Breast epithelium (tissue), 4 donors: Measurements from ENCODE around the gene GBF1. TPM values are rescaled to one million over a fixed set of nuclear protein-coding genes. Genes with fewer than 3 reads are reported as not detected.

Experiments
- DNase-seq, 2 donors: peaks; one replicate each; pipeline ENCODE4 v3.0.0-alpha.2; 2019; ENCODE audit warnings: low spot score in 2 of 2
- H3K27ac ChIP-seq, 2 donors: fragments of 200-600 bp; sonication (generic) in 1 of 2; one replicate each; pipeline ENCODE4 v1.5.1; 2016 to 2019; ENCODE audit warnings: mild to moderate bottlenecking in 1 of 2
- H3K27me3 ChIP-seq, 2 donors: fragments of 200-600 bp; sonication (generic) in 1 of 2; one replicate each; pipeline versions ENCODE4 v1.5.1 to v1.6.0; 2017 to 2019; ENCODE audit warnings: control low read depth in 1 of 2, mild to moderate bottlenecking in 1 of 2
- H3K36me3 ChIP-seq: fragments of 200-600 bp; one replicate; pipeline ENCODE4 v1.5.1; 2019
- H3K4me1 ChIP-seq, 2 donors: fragments of 200-600 bp; sonication (generic); one replicate each; pipeline ENCODE4 v1.5.1; 2016 to 2019; ENCODE audit warnings: control low read depth in 1 of 2
- H3K4me3 ChIP-seq, 3 donors: fragments of 200-600 bp; sonication (generic); 1 replicate in 2 of 3; 2 replicates in 1 of 3; pipeline ENCODE4 v1.5.1; 2016 to 2019; ENCODE audit warnings: mild to moderate bottlenecking in 3 of 3, moderate library complexity in 2 of 3
- H3K9me3 ChIP-seq, 2 donors: fragments of 200-600 bp; sonication (generic) in 1 of 2; one replicate each; pipeline ENCODE4 v1.5.1; 2016 to 2019; ENCODE audit warnings: control low read depth in 1 of 2
- POLR2A ChIP-seq: fragments of 450-650 bp; IDR thresholded peaks from one replicate; pipeline ENCODE4 v1.6.1; 2016; ENCODE audit warnings: antibody characterized with exemption, mild to moderate bottlenecking, moderate library complexity
- POLR2AphosphoS5 ChIP-seq, 3 donors: sonication (generic); formaldehyde crosslinking; IDR thresholded peaks; one replicate each; pipeline ENCODE4 v1.6.1; 2017; ENCODE audit warnings: antibody characterized with exemption in 3 of 3
- intact Hi-C: fragments of 100-400 bp; cut with DNase I; formaldehyde crosslinking; loops from one replicate; pipeline ENCODE4 v1.15.1; 2023; ENCODE audit warnings: low total_unique reads
- total RNA-seq, 3 donors: library from RNA; depleted of rRNA; stranded (reverse); fragments of >200 nt; gene quantifications; one replicate each; pipeline ENCODE4 v1.1.0, GENCODE V29; 2016
- TF ChIP-seq, protein P1 (sequence below), 3 donors: fragments of 450-650 bp; IDR thresholded peaks; one replicate each; pipeline ENCODE4 v1.5.1; 2016 to 2017; ENCODE audit warnings: antibody characterized with exemption in 3 of 3, mild to moderate bottlenecking in 3 of 3, moderate library complexity in 3 of 3

The GBF1 gene
- total RNA-seq, 3 donors from 2014 or later = 25.8 to 32.1 (median 25.9) TPM

DNA sequence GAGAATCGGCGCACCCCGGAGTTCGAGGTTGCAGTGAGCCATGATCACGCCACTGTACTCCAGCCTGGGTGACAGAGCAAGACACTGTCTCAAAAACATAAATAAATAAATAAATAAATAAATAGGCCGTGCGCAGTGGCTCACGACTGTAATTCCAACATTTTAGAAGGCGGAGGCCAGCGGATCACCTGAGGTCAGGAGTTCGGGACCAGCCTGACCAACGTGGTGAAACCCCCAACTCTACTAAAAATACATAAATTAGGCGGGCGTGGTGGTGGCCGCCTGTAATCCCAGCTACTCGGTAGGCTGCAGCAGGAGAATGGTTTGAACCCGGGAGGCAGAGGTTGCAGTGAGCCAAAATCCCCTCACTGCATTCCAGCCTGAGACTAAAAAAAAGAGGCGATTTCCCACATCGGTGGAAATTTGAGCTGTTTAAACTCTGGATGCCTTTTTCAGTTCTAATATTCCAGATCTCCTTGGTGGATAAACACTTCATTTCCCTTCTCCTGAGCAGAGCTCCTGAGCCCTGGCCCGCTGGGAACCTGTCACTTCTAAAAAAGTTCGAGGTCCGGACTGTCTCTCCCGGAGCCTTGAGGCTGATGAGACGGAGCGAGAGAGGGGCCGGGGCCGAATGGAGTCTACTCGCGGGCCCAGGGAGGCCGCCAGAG, 148.2 kb downstream of the GBF1 start:
- Histone ChIP-seq H3K4me1 (peaks cover 0 to 11% of the 10 kb centered on the region in 2 donors), H3K27ac (peak overlapping the region; percentile 96 to 97), H3K27me3 (no peaks in the 10 kb centered on the region), H3K4me3 (peak overlapping the region; percentile 63 to 82 (median 73)), H3K36me3 (no peaks in the 10 kb centered on the region), H3K9me3 (no peaks in the 10 kb centered on the region)
- intact Hi-C loops = loop anchor here (2.0 kb wide), 1 partner anchor 89 kb away; no protein-coding TSS in a partner anchor
- peak in 1 of 2 donors; percentile 80 for DNase-seq
- TF ChIP-seq, protein P1, sequence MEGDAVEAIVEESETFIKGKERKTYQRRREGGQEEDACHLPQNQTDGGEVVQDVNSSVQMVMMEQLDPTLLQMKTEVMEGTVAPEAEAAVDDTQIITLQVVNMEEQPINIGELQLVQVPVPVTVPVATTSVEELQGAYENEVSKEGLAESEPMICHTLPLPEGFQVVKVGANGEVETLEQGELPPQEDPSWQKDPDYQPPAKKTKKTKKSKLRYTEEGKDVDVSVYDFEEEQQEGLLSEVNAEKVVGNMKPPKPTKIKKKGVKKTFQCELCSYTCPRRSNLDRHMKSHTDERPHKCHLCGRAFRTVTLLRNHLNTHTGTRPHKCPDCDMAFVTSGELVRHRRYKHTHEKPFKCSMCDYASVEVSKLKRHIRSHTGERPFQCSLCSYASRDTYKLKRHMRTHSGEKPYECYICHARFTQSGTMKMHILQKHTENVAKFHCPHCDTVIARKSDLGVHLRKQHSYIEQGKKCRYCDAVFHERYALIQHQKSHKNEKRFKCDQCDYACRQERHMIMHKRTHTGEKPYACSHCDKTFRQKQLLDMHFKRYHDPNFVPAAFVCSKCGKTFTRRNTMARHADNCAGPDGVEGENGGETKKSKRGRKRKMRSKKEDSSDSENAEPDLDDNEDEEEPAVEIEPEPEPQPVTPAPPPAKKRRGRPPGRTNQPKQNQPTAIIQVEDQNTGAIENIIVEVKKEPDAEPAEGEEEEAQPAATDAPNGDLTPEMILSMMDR (IDR thresholded peaks at IDR 0.05) = no peak
- TF ChIP-seq POLR2A = no peak
- no peak for TF ChIP-seq POLR2AphosphoS5 (IDR thresholded peaks at IDR 0.05)

DNA sequence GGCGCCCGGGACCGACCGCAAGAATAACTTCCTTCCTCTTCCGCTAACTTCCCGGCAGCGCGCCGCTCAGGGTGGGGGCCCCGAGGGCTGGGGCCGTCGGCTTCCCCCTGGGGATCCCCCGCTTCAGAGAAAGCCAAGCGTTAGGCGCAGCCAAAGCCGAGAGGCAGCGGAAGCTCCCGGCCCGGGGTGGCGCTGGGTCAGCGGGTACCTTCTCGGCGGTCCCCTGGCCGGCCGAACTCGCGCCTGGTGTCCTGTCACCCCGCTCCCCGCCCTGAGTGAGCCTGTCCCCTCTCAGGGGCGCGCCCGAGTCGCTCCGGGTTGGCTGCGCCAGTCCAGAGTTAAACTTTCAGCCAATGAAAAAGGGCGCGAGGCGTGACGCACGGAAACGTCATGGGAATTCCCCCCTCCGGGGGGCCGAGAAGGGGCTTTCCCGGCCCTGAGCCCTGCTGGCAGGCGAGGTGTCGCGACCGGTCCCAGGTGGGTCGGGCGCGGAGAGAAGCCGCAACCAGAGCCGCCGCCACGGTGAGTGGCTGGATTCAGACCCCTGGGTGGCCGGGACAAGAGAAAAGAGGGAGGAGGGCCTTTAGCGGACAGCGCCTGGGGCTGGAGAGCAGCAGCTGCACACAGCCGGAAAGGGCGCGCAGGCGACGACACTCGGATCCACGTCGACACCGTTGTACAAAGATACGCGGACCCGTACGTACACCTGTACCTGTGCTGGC, 148.9 kb downstream of the GBF1 start:
- DNase-seq = peak; percentile 86 to 90
- TF ChIP-seq POLR2AphosphoS5 (IDR thresholded peaks at IDR 0.05) = peak; percentile 75 to 91 (median 86)
- peak; percentile 52 for TF ChIP-seq POLR2A
- TF ChIP-seq, protein P1 (IDR thresholded peaks at IDR 0.05) = peak; percentile 84 to 98 (median 97)
- intact Hi-C loops = no loop called here
- H3K4me3 ChIP-seq = peak overlapping the region; percentile 63 to 82 (median 73)
- no peaks in the 10 kb centered on the region for H3K9me3 ChIP-seq
- peaks cover 0 to 11% of the 10 kb centered on the region in 2 donors for H3K4me1 ChIP-seq
- peak overlapping the region; percentile 96 to 97 for H3K27ac ChIP-seq
- no peaks in the 10 kb centered on the region for H3K36me3 ChIP-seq
- H3K27me3 ChIP-seq = no peaks in the 10 kb centered on the region

DNA sequence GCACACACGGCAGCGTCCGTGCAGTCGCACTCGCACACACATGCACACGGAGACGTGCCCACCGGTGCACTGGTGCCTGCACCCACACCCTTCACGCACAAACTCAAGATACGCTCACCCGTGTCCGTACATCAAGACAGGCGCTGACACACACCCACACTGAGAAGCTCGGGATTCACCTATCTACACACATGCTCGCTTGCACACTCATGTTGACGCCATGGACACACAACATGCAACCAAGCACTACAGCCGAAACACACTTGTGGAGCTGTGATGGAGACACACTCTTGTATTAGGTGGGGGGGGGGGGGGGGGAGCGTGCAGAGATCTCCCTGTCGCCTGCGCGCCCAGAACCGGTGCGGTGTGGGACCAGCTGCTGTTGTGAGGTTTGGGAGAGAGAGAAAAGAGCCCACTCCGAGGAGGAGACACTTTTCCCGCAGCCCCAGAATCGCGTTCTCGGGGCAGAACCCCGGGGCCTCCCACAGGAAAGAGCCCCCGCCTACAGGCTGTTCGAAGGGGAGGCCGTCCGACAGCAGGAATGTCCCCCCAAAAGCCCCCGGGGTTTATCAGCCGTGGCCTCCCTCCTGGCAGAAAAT, 149.6 kb downstream of the GBF1 start:
- peaks cover 4 to 11% of the 10 kb centered on the region in 2 donors for H3K4me1 ChIP-seq

DNA sequence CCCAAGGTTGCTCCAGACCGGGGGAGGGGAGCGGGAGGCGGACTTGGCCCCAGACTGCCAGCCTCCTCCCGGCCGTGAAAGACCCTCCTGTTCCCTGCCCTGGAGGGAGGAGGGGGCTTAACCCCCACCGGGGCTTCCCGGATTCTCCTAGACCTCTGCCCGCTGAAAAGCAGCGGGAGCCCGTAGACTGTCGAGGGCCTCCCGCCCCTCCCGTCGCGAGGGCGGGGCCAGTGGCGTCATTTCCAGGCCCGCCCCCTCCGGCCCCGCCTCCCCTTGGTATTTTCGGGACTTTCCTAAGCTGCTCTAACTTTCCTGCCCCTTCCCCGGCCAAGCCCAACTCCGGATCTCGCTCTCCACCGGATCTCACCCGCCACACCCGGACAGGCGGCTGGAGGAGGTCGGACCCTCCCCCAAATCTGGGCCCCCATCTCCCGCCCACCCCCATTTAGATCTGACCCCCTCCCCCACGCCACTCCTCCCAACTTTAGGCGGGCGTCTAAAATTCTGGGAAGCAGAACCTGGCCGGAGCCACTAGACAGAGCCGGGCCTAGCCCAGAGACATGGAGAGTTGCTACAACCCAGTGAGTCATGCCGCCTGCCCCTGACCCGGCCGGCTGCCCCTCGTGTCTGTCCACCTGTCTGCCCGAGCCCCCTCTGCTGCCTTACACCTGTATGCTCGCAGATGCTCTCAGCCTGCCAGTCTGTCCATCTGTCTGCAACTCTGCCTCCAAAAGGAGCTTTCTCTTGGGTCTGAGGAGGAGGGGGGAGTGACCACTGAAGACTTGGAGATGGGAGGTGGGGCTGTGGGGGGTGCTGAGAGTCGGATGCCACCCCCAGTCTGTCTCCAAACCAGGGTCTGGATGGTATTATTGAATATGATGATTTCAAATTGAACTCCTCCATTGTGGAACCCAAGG, 150.3 kb downstream of the GBF1 start, which contains the start of gene NFKB2:
TSS of gene NFKB2 (plus strand) at position 306 of the 917 bp plus-strand sequence. CDS start at position 561, 255 bp downstream.
- no peaks in the 10 kb centered on the region for H3K36me3 ChIP-seq
- TF ChIP-seq POLR2A (peak; percentile 59), POLR2AphosphoS5 (IDR thresholded peaks at IDR 0.05) (peak; percentile 16 to 71 (median 36))
- TF ChIP-seq, protein P1 (IDR thresholded peaks at IDR 0.05) = no peak
- H3K27ac ChIP-seq = peak within 1 kb of the TSS; percentile 96 to 97
- intact Hi-C loops = no loop called here
- H3K27me3 ChIP-seq = no peaks in the 10 kb centered on the region
- peak; percentile 86 for DNase-seq
- peaks cover 4 to 11% of the 10 kb centered on the region in 2 donors for H3K4me1 ChIP-seq
- H3K4me3 ChIP-seq = peak within 1 kb of the TSS; percentile 63 to 82 (median 73)
- no peaks in the 10 kb centered on the region for H3K9me3 ChIP-seq

More for the DNA sequence above, 149.6 kb downstream of the GBF1 start:
- H3K4me3 ChIP-seq = peak overlapping the region; percentile 63 to 82 (median 73)
- H3K27ac ChIP-seq = peak overlapping the region; percentile 96 to 97
- TF ChIP-seq POLR2A = no peak
- no peak for TF ChIP-seq POLR2AphosphoS5 (IDR thresholded peaks at IDR 0.05)
- TF ChIP-seq, protein P1 (IDR thresholded peaks at IDR 0.05) = no peak
- no peaks in the 10 kb centered on the region for H3K9me3 ChIP-seq
- intact Hi-C loops = no loop called here
- H3K36me3 ChIP-seq = no peaks in the 10 kb centered on the region
- no peaks in the 10 kb centered on the region for H3K27me3 ChIP-seq
- no peak for DNase-seq
